ENCODE results near the gene BDH1. TPM values are rescaled to one million over a fixed set of nuclear protein-coding genes. Genes with fewer than 3 reads are reported as not detected.

The BDH1 gene
- total and polyA plus RNA-seq, 2 of the 8 experiments (the other 6 are each of a cell fraction or from before 2014, with no cell fraction given): 27.2 to 28.1 TPM

- Histone ChIP-seq H2AK5ac (ENCODE audit: low read depth, low read length) (no peak overlapping the region), H2BK15ac (ENCODE audit: low read length) (no peak overlapping the region), H4K91ac (replicated peaks; ENCODE audit: insufficient read length, low read length) (no peak overlapping the region), H3K27ac (ENCODE audit: low read depth, low read length) (no peak overlapping the region), H3K4ac (replicated peaks; ENCODE audit: insufficient read length, low read depth, low read length) (no peak overlapping the region), H3K14ac (ENCODE audit: insufficient read length) (no peak overlapping the region), H3K4me3 (ENCODE audit: extremely low read depth in 1 of 4, insufficient read depth in 2 of 4, low read depth in 3 of 4, low read length in 4 of 4) (no peak overlapping the region), H3K79me1 (ENCODE audit: low read depth, low read length) (no peaks in the 10 kb centered on the region), H2BK12ac (ENCODE audit: low read depth, low read length) (no peak overlapping the region), H2AFZ (ENCODE audit: low read length) (no peak overlapping the region), H3K4me1 (replicated peaks in 1 of 4; ENCODE audit: control insufficient read depth in 3 of 4, insufficient read depth in 4 of 4, low read length in 3 of 4) (peaks cover 4 to 12% (median 8%) of the 10 kb centered on the region in 4 experiments), H3K79me2 (ENCODE audit: control insufficient read depth in 1 of 2, insufficient read depth in 2 of 2, low read length in 2 of 2) (no peaks in the 10 kb centered on the region), H3K23ac (ENCODE audit: insufficient read length) (no peak overlapping the region), H3K36me3 (ENCODE audit: control insufficient read depth in 2 of 4, insufficient read depth in 4 of 4, low read length in 3 of 4) (no peaks in the 10 kb centered on the region), H3K4me2 (ENCODE audit: insufficient read depth in 1 of 2, low read depth in 2 of 2, low read length in 2 of 2) (no peak overlapping the region), H3K9me3 (ENCODE audit: insufficient read depth in 2 of 2, low read depth in 1 of 2, low read length in 1 of 2) (no peaks in the 10 kb centered on the region), H2BK20ac (ENCODE audit: low read length) (no peak overlapping the region), H3K18ac (ENCODE audit: extremely low read depth, low read length) (no peak overlapping the region), H3K27me3 (replicated peaks in 1 of 4; ENCODE audit: control insufficient read depth in 3 of 4, extremely low read depth in 1 of 4, insufficient read depth in 3 of 4, low read length in 3 of 4) (peaks cover 0 to 2% (median 0%) of the 10 kb centered on the region in 4 experiments; a peak in 1 of 7 replicates), H4K20me1 (replicated peaks in 1 of 2; ENCODE audit: control insufficient read depth in 1 of 2, insufficient read depth in 2 of 2, low read length in 2 of 2) (no peaks in the 10 kb centered on the region), H3K9ac (replicated peaks in 1 of 4; ENCODE audit: extremely low read depth in 1 of 4, low read depth in 3 of 4, low read length in 3 of 4) (no peak overlapping the region), H4K8ac (ENCODE audit: extremely low read depth, insufficient read depth, low read length) (no peak overlapping the region), H2BK120ac (replicated peaks; ENCODE audit: low read depth, low read length) (no peak overlapping the region), H2BK5ac (ENCODE audit: low read depth, low read length) (no peak overlapping the region), H3K56ac (replicated peaks; ENCODE audit: insufficient read length, low read depth, low read length) (no peak overlapping the region), H4K5ac (ENCODE audit: insufficient read length, low read depth, low read length) (no peak overlapping the region), H3K23me2 (ENCODE audit: low read depth, low read length) (peaks cover 5% of the 10 kb centered on the region; the same call in 1 of the 2 replicates)
- ChIA-PET POLR2A (ENCODE audit: partially characterized antibody) (no interaction called here), CTCF (ENCODE audit: partially characterized antibody) (interaction anchor here (0.5 to 1.3 kb wide), 4 partner anchors 15 to 582 kb away, joined by 3 to 4 read pairs (median 3); partner anchors contain the start of gene MELTF)
- DNase-seq (ENCODE audit: low read depth in 1 of 2, low spot score in 2 of 2) (no peak), FAIRE-seq (no peak)
- 80% methylated on average over 3 of the region's 3 CpGs; no CpG with 5 or more reads in 1 of the 2 experiments for WGBS, 2 experiments (ENCODE audit: extremely low coverage in 1 of 2, insufficient coverage in 1 of 2, insufficient read length in 1 of 2, insufficient replicate concordance in 2 of 2, low coverage in 1 of 2, low lambda C conversion rate in 2 of 2, missing lambda C conversion rate in 1 of 2)
- no peak for TF ChIP-seq TBP (IDR thresholded peaks at IDR 0.05; ENCODE audit: low read depth, low read length)
- no peak for TF ChIP-seq SRF (IDR thresholded peaks at IDR 0.05; ENCODE audit: low read depth, low read length)
- no peak for TF ChIP-seq TAF7 (optimal IDR thresholded peaks at IDR 0.05; ENCODE audit: borderline replicate concordance, low read depth, low read length)
- TF ChIP-seq RXRA (IDR thresholded peaks at IDR 0.05; ENCODE audit: insufficient read depth, low read depth, low read length): no peak
- no peak for TF ChIP-seq ZNF274 (IDR thresholded peaks at IDR 0.05; ENCODE audit: borderline replicate concordance, extremely low read depth, low read length)
- TF ChIP-seq, protein P1, sequence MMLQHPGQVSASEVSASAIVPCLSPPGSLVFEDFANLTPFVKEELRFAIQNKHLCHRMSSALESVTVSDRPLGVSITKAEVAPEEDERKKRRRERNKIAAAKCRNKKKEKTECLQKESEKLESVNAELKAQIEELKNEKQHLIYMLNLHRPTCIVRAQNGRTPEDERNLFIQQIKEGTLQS (IDR thresholded peaks at IDR 0.05; ENCODE audit: insufficient read depth, low read depth, low read length): no peak
- TF ChIP-seq RBBP5 (IDR thresholded peaks at IDR 0.05; ENCODE audit: borderline replicate concordance, low read depth, low read length): no peak
- TF ChIP-seq EZH2 (IDR thresholded peaks at IDR 0.05; ENCODE audit: low read depth, low read length, severe bottlenecking): no peak
Observed at GRCh38 chr3:197463279-197463678, 92.5 kb downstream of the BDH1 start.
